ENCODE results near the gene RBM15.
A peak's percentile ranks its signal among the peaks of the same experiment; 100 is the strongest.

The RBM15 gene

DNA sequence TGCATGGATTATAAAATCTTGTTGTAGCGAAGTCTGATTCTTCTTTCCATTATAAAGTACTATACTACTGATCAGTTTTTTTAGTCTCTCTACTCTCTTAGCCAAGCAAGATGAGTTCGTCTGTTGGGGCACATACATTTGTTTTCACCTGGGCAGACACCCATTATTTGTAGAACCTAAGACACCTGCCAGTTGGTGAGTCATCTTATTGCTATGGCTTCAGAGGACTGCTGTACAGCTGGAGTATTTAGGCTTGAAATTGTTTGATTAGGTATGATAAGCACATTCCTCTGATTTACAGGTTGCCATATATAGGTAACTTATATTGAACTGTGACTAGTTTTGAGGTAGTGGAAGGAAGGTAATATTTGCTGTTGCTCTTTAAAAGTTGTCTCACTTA is 17.2 kb downstream of the RBM15 start:
- DNase-seq = no peak

DNA sequence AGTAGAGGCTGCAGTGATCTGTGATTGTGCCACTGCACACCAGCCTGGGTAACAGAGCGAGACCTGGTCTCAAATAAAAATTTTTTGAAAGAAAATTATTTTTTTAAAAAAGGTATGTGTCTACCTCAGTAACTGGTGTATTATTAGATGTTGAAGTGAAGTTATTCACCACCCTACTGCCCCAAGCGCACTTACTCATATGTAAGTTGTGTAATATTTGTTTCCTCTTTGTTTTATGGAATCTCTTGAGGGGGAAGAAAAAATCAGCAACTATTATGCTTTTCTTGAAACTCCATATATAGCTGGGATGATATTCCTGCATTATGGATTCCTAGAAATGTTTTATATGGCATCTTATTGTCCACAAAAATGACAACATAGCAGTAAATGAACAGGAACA is 21.3 kb downstream of the RBM15 start:
- no peak for DNase-seq

DNA sequence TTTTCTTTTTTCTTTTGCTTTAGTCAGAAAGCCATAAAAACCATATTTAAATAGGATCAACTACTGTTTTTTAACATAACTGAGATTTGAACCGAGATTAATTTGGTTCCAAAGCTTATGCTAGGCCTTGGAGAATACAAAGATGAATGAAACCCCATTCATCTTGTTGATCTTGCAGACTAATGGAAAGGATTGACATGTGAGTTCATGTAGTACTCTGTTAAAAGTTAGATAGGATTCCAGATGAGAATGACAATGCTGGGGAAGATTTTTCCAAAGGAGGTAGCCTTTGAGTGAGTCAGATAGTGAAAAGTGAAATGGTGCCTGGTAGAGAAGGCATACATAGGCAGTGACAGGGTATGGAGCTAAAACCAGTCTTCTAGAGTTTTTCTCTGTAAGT is 22.7 kb downstream of the RBM15 start:
- DNase-seq = no peak

DNA sequence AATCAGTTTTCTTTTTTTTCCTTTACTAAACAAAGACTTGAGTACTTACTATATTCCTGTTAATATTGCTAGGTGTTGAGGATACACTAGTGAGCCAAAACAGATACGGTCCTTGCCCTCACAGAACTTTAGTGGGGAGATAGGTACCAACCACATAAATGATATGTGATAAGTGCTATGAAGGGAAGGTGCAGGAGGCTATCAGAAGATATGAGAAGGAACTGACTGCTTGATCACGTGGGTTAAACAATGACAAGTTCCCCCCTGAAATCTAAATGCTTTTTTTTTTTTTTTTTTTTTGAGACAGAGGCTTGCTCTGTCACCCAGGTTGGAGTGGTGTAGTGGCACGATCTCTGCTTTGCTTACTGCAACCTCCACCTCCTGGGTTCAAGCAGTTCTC is 25.0 kb downstream of the RBM15 start:
- DNase-seq = no peak

DNA sequence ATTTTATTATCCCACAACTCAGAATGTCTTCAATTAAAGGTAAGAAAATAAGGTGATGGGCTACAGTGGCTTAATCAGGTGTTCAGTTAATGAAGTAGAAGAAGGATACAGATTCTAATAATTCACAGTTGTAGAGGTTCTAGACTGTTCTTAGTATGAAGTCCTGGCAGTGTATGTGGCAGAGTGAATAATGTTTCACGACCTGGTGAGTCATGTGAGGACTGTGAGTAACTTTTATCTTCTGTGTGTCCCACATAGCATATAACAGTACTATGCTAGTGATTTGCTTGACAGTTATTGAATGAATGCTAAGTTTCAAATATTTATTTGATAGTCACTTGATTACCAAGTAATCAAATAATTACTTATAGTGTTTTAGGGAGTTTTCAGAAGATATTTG is 31.6 kb downstream of the RBM15 start:
- no peak for DNase-seq

DNA sequence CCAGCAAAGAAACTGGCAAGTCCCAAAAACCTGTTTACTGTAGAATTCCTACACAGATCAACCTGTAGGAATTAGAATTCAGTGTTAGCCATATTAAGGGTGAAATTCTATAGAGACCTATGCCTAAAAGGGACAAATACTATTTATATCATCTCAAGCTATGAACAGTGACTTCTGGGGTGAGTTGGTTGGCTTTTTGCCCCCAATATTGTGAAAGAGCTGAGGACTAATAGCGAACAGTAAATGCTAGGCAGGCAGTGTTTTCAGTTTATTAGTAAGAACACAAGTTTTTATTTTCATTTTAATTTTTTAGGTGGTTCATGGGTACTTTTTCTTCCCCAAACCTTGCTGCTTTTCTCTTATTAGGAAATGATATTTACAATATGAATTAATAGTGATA is 36.3 kb downstream of the RBM15 start:
- DNase-seq = no peak

DNA sequence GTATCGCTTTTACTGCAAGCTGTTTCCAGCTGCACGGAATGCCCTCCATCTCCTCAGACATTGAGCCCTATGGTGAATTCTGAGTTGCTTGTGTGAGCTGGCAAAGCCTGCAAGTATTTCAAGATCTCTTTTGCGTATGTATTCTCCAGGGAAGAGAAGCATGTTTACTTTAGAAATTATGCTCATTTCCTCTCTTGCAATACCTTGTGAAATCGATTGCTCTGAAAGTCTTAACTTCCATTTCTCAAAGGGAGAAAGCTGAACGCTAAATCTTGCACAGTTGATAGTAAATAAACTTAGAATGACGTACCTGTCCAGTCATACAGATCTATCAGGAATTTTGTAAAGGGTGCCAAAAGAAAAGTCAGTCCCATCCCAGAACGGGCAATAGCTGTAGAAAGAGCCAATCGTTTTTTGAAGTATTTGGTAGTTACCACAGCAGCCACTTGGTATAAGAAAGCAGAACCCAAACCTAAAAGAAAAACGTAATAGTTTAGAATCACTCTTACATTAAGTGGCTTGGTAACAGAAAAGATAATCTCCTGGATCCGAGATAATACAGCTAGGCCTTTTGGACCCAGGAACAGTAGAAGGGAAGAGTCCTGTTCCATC is 41.6 kb downstream of the RBM15 start:
- no peak for DNase-seq

DNA sequence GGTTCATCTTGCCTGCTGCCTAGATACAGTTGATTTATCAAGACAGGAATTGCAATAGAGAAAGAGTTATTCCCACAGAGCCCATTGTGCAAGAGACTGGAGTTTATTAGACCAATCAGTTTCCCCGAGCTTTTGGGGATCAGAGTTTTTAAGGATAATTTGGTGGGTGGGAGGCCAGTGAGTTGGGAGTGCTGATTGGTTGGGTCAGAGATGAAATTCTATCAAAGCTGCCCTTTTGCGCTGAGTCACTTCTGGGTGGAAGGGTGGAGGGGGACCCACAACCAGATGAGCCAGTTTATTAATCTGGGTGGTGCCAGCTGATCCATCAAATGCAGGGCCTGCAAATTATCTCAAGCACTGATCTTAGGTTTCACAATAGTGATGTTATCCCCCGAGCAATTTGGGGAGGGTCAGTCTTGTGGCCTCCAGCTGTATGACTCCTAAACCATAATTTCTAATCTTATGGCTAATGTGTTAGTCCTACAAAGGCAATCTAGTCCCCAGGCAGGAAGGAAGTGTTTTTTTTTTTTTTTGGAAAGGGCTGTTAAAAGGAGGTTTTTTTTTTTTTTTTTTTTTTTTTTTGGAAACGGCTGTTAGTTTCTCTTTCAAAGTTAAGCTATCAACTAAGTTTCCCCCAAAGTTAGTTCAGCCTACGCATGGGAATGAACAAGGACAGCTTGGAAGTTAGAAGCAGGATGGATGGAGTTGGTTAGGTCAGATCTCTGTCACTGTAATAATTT is 44.2 kb downstream of the RBM15 start:
- no peak for DNase-seq

DNA sequence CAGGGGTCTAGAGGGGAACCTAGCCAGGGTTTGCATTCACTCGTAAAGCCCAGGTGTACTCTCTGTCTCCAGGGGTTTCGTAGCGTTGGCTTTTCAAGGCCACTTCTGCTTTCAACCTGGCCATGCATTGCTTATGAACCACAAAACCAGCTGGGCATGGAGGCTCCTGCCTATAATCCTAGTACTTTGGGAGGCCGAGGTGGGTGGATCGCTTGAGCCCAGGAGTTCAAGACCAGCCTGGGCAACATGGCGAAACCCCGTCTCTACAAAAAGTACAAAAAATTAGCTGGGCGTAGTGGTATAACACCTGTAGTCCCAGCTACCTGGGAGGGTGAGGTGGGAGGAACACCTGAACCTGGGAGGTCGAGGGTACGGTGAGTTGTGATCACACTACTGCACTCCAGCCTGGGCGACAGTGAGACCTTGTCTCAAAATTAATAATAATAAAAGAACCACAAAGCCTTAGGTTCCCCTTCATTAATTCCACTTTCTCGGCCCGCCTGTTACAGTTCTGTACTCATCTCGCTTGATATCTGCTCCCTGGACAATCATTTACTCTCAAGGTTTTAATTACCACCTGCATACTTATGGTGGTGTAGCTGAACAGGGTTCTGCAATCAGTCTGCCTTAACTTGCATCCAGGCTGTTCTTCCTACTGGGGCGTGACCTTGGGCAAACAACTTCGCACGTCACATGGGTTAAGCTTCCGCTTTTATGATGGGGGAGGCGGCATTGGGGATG is 45.6 kb downstream of the RBM15 start:
- DNase-seq = no peak

DNA sequence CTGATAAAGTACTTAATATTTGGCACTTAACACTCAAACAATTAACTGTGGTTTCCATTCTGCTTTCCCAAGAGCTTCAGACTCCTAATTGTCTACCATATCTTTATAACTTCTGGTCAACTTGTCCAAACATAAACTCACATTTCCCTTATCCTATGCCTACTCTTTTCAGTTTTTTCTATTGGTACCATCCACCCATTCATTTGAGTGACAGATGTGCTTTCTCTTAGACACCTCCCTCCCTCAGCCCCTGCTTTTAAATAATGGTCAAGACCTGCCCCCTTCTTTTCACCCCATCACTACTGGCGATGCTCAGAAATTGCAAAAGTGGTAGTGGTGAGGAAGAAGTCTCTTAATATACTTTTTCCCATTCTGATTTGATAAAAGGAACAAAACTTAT is 46.2 kb downstream of the RBM15 start:
- DNase-seq = no peak

DNA sequence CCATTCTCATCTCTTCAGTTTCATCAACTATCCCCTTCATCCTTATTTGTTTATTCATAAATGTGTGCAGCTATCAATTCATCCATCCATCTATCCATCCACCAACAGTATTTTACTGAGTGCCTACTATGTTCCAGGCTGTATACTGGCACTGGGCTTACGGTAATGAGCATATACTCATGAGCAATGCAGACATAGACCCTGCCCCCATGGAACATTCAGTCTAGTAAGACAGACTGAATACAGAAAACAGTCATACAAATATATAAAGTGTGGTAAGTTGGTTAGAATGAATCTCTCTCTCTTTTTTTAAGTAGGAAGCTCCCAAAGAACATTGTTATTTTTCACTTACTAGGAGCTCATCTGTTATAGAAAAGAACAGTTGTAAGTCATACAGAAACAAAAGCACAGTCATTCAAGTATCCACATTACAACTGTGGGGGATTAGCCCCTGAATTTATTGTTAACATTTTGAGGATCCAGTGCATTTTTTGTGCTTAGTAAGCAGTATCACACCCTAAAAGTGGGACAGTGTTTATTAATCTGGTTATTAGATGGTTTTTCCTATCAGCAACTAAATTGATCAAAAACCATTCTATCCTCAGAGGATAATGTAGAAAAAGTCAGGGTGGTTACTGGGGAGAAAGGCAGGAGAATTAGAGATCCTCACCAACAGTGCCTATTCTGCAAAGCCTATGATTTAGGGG is 48.0 kb downstream of the RBM15 start:
- DNase-seq = no peak

DNA sequence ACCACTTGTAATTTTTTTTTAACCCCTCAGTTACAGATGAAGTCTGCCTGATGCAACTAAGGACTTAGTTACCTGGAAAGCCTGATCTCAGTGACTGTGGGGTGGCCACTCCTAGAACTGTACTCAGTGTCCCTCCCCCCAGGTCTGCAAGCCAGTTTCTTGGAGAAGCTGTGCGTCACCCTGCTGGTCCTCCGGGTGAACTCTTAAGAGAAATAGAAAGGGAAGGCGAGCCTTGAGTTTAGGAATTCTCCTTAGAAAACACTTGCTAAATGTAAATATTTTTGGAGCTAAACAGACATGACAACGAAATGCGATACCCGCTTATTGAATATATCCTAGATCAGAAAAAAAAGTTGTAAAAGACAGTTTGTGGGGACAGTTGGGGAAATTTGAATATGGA is 50.9 kb downstream of the RBM15 start:
- no peak for DNase-seq

DNA sequence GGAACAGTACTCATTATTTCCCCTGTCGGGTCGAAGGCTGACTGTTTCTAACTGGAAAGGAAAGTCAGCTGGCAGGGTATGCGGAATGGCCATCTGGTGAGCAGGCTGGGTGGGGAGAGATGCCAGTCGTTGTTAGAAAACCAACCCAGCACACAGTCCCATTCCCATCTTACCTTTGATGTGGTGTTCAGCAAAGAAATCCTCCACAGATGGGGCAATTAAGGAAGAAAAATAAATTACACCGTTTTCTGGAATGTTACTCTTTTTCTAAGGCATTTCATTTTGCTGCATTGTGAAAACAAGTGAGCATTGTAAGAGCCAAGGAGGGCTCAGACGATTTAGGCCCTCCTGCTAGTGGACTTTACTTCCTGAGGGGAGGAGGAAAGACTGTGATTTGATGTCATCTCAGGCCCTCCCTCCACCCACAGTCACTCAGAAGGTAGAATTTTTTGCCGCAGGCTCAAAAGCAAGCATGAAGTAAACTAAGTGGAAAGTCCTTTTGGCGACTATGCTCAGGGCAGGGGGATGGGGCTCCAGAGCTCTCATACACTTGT is 51.6 kb downstream of the RBM15 start, which contains the start of gene SLC16A4:
TSS of gene SLC16A4 (minus strand) at position 335 of the 554 bp plus-strand sequence. CDS start 1,703 bp downstream, outside the sequence.
- DNase-seq = peak in 1 of 2 donors; percentile 7

DNA sequence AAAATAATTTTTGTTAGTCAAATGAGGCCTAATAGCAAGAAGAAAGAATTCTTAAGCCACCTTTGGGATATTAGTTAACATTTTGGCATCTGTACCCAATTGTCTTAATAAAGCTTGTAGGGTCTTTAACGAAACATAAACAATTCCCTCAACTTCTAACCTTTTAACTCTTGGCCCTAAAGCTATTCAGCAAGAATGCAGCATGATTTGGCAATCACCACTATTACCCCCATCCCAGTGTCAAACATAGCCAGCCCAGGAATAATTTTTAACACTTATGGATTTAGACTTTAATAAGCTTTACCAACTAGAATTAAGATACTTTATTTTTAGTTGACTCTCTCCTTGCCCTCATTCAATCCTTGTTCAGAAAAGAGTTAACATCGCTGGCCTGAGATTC is 54.1 kb downstream of the RBM15 start:
- no peak for DNase-seq

DNA sequence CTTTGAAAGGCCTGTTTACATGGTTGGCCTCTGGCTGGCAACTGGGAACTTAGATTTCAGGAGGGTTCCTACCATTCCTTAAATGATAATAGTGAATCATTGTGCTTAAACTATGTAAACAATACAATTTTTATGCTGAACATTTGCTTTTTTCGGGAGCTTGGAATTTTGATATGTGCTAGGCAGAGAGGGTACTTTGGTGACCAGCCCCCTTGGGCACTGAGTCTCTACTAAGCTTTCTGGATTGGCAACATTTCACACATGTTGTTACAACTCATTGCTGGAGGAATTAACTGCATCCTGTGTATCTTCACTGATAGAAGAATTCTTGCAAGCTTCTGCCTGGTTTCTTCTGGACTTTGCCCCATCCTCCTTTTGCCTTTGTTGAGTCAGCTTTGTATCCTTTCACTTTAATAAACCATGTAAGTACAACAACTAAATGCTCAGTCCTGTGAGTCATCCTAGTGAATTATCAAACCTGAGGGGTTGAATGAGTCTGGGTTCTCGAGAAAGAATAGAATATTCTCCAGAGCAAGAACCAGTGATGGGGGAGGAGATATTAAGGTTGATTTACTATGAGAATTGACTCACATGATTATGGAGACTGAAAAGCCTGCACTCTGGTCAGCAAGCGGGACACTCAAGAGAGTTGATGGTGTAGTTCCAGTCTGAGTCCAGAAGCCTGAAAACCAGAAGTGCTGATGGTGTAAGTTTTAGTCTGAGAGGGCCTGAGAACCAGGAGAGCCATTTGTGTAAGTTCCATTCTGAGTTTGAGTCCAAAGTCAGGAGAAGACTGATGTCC is 54.7 kb downstream of the RBM15 start:
- DNase-seq = no peak

DNA sequence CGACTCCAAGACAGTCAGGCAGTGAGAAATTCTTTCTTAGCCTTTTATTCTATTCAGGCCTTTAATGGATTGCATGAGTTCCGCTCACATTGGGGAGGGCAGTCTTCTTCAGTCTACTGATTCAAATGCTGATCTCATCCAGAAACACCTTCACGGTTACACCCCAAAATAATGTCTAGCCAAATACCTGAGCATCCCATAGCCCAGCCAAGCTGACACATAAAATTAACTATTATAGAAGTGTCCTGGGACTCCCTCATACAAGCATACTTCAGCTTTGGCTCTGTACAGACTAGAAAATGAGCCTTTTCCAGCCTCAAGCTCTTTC is 55.3 kb downstream of the RBM15 start:
- DNase-seq = no peak
